Urothelium cell line (cell line): ENCODE measurements around the gene MDH1.
A peak's percentile ranks its signal among the peaks of the same experiment; 100 is the strongest.

Experiments
- DNase-seq: peaks from one replicate; pipeline ENCODE4 v3.0.0; 2011; ENCODE audit warnings: low spot score, mixed read lengths
- FAIRE-seq: peaks from 2 replicates; lab custom pipeline; 2011; peaks lifted over from hg19 to GRCh38; lab: Jason Lieb, UNC

Gene MDH1

DNA sequence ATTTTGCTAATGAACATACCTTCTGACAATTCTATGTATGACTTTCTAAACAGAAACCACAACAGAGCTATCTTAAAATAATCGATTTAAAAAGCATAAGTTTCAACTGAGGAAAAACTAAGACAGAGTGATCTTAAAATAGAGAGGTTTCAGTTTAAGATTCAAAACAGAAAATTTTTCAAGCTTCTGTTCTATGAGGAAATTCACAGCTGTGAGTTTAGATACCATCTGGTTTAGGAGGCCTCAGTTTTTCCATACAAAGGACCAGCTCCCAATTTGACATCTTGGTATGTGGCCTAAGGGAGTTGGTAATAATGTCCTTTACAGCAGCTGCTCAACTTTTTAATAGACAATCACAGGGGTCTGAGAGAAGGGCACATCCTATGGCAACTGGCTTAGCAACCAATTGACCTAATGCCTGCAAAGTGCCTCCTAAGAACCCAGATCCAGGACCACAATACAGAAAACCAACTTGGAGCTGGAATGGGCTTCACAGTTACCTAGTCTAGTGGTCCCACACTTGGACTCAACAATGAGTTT is 39.7 kb downstream of the MDH1 start:
- no peak for FAIRE-seq
- DNase-seq, result no peak

DNA sequence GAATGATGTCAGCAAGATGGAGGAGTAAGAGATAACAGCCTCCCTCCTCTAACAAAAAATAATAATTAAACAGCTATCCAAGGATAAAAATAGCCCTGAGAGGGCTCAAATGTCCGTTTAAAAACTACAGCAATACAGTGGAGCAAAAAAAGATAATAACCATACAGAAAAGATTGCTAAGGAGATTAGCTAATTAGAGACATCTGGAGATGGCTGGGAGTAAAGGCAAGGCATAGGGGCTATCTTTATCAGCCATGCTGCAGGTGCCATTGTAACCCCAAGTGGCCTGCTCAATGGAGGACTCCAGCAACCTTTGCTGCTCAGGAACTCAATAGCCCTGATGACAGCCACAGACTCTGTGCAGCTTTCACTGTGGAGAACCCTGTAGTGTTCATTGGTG is 42.7 kb downstream of the MDH1 start:
- DNase-seq (no peak), FAIRE-seq (no peak)

DNA sequence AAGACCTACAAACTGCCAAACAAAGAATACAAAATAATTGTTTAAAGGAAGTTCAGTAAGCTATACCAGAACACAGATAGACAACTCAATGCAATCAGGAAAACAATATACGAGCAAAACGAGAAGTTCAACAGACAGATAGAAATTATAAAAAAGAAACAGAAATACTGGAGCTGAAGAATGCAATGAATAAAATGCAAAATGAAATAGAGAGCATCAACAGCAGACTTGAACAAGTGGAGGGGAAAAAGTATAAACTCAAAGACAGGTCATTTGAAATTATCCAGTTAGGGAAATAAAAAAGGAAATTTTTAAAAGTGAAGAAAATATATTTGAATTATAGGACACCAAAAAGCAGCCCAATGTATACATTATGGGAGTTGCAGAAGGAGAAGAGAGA is 43.6 kb downstream of the MDH1 start:
- FAIRE-seq, result no peak
- DNase-seq, result no peak

DNA sequence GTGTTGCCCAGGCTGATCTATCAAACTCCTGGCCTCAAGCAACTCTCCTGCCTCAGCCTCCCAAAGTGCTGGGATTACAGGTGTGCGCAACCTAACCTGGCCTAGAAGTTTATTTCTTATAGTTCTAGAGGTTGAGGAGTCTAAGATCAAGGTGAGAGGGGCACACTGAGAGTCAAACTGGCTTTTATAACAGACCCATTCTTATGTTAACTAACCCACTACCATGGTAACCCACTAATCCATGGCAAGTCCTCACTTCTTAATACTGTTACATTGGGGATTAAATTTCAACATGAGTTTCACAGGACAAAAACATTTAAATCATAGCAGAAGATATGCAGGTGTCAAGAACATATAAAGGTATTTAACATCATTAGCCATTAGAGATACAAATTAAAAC is 50.6 kb downstream of the MDH1 start:
- FAIRE-seq (no peak), DNase-seq (no peak)

DNA sequence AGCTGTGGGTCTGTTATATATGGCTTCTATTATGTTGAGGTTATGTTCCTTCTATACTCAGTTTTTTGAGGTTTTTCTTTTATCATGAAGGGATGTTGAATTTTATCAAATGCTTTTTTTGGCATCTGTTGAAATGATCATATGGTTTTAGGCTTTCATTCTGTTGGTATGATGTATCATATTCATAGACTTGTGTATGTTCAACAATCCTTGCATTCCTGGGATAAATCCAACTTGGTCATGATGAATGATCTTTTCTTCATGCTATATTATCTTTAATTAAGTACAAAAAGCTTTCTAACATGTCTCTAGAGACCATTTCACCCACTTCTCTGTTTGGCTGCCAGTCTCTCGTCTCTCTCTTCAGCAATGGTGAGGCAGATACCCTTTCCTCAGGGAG is 54.2 kb downstream of the MDH1 start:
- FAIRE-seq (no peak), DNase-seq (no peak)

DNA sequence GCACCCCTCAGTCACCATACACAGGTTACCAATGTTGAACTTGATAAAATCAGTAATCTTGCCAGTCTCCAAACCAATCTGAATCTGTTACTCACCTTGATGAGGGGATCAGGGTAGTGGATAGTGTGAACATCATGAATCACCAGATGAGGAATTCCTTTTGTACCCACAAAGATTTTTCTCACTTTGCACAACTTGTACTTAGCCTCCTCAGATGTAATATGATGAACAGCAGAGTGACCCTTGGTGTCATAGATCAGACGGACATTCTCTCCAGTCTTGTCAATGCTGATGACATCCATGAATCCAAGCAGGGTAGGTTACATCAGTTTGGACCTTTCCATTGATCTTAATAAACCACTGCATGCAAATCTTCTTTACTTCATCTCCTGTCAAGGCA is 54.7 kb downstream of the MDH1 start:
- peak; percentile 76 for FAIRE-seq

DNA sequence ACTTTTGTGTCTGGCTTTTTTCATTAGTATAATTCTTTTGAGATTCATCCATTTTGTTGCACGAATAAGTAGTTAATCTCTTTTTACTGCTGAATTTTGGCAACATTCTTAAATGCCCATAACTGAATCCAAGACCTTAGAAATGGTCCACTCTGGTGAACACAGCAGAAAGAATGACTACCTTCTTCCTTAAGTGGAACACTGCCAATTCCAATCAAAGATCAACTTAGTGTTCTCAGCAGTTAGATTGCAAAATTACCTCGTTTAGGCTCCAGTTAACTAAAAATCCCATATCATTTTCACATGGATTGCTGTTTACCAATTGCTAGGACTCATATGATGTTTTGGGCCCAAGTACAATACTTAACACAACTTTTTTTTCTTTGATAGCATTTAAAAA is 59.9 kb downstream of the MDH1 start:
- DNase-seq (no peak), FAIRE-seq (no peak)

More for the DNA sequence above, 54.7 kb downstream of the MDH1 start:
- no peak for DNase-seq

DNA sequence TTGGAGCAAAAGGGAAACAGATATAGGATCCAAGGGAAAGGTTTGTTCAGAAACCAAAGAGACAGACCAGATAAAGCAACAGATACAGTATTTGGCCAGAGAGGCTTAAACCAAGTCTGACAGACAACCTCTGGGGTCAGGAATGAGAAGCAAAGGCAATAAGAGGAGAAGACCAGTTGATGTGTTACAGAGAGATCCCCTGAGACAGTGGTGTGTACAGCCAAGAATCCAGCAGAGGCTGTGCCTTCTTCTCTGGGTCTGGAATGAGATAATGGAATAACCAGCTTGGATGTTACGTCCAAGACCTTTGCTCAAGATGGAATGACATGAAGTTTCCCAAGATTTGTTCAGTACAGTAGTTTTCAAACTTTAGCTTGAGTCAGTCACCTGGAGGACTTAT is 61.1 kb downstream of the MDH1 start:
- no peak for DNase-seq
- no peak for FAIRE-seq

DNA sequence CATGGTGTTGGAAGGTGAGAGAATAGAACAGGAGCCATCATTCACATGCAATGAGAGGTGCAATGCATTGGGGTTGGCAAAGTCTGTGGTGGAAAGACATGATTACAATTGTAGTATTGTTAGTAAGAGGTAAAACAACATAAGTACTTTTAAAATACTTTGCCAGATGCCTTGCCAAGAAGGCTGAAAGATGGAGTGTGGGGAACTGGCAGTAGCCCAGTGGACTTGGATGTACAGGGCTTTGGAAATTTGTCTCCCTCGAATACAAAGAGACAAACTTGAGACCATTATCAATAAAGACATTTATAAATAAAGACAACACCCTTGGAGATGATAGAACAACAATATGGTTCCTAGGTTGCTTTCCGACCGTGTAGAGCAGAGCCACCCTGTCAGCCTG is 62.0 kb downstream of the MDH1 start:
- DNase-seq (no peak), FAIRE-seq (no peak)

DNA sequence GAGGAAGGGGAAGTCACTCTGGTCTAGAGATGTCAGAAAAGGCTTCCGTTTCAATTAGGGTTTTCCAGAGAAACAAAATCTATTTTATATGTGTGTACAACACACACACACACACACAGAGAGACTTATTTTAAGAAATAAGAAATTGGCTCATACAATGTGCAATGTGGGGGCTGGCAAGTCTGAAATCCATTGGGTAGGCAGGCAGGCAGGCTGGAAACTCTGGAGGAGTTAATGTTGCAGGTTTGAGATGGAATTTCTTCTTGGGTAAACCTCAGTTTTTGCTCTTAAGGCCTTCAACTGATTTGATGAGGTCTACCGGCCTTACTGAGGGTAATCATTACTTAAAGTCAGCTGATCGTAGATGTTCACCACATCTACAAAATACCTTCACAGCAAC is 62.6 kb downstream of the MDH1 start:
- DNase-seq (no peak), FAIRE-seq (no peak)

DNA sequence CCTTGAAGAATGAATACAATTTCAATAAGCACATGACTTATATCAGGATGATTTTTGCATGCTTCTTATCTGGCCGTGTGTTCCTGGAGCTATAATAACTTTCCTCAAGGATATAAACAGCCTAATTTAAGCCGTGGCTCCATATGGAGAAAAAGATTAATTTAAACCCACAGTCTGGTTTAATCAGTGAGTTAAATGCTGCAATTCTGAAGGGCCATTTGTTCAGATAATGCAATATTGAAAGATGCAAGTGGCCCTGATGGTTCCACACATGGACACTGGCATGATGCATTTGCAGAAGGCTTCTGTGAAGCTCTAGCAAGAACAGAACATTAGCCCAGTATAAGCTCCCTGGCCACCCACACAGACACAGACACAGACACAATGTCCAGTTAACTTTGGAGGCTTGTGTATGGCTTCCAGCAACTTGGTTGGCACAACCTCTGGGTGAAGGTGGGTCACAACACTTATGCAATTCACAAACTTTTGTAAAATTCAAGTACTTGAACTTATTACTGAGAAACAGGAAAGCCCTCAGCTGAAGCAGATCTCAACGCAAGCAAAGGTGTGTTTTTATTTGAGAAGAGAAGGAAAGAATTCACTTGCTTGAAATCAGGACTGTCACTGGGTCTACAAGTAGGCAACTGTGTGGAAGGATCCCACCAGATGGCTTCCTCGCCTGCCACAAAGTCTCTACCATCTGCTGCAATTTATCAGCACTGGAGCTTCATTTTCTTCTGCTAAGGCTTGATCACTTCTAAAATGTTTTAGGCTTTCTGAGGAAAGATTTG is 63.3 kb downstream of the MDH1 start:
- DNase-seq (no peak), FAIRE-seq (no peak)

DNA sequence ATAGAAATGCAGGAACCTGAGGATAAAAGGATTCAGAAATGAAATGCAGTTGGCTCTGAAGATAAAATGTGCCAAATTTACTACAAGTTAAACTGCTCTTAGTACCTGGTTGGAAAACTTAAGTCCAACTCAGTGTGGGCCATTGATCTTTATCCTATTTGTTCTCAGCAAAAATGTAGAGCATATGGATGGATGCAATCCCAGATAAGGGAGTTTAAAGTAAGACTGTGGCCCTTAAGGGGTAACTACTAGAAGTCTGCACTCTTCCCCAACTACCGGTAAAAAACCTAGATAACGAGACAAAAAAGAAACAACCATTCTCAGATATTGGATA is 63.9 kb downstream of the MDH1 start:
- DNase-seq, result no peak
- FAIRE-seq, result no peak

DNA sequence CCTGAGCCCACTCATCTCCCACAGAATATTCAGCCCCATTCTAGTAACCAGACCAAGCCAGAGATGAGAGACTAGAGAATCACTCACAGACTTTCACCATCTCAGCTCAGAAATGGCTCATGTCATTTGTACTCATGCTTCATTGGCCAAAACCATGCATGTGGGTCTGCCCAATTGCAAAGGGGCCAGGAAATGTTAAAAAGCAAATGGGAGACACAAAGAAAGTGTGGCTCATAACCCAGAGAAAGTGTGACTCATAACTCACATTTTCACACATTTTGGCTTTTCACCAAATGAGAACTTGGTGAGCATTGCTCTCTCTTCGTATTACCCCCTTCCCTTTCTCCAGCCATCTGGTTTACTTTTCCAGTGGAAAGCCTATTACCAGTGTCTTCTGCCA is 66.2 kb downstream of the MDH1 start:
- FAIRE-seq (no peak), DNase-seq (no peak)
